ENCODE measurements around the gene PDZK1IP1. TPM values are rescaled to one million over a fixed set of nuclear protein-coding genes. Genes with fewer than 3 reads are reported as not detected.
"Not testable (repeated sequence)": the region's sequence is repeated elsewhere in the genome, so short reads cannot be mapped to it uniquely, and the experiment has no call there.

Gene PDZK1IP1
- total RNA-seq, 1 donor from 2014 or later = not detected

GRCh38 chr1:47224676-47225399 lies 35.0 kb upstream of the PDZK1IP1 start:
- intact Hi-C loops (cut with micrococcal nuclease) = loop anchor here (5.0 kb wide), 2 partner anchors 33 to 212 kb away; partner anchors contain the start of genes FOXD2 and PDZK1IP1

GRCh38 chr1:47223921-47224675 lies 34.3 kb upstream of the PDZK1IP1 start:
- intact Hi-C loops (cut with micrococcal nuclease) = no loop called here

GRCh38 chr1:47223174-47223920 lies 33.5 kb upstream of the PDZK1IP1 start:
- intact Hi-C loops (cut with micrococcal nuclease) = no loop called here

GRCh38 chr1:47222476-47222875 lies 32.6 kb upstream of the PDZK1IP1 start:
- intact Hi-C loops (cut with micrococcal nuclease) = no loop called here

DNA sequence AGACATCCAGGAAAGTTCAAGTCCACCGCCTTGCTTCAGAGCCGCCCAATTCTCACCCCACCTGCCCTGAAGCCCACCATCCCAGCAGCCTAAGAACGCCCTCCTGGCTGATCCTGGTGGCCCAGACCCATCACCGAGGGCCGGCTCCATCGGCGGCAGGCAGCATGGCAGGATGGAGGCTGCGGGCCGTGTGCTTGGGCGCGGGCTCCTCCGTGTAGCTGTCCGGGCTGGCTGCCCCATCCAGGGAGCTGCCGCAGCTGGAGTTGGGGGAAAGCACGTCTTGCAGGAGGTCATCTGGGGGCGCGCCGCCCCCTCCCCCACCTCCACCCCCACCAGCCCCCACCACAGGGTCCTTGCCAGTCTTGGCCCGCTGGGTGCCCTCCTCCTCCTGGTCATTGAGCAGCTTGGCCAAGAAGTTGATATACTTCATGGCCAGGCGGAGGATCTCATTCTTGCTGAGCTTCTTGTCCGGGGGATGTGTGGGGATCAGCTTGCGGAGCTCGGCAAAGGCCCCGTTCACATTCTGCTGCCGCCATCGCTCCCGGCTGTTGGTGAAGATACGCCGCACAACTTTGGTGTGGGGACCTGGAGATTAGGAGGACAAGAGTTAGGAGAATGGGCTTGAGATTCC lies 29.9 kb upstream of the PDZK1IP1 start:
- intact Hi-C loops (cut with micrococcal nuclease) = no loop called here

- intact Hi-C loops (cut with micrococcal nuclease) = no loop called here
Measured at GRCh38 chr1:47219001-47219400, 29.2 kb upstream of the PDZK1IP1 start.

- intact Hi-C loops (cut with micrococcal nuclease) = no loop called here
Measured at GRCh38 chr1:47216278-47217059, 26.6 kb upstream of the PDZK1IP1 start.

- intact Hi-C loops (cut with micrococcal nuclease) = no loop called here
Measured at GRCh38 chr1:47215713-47216112, 25.9 kb upstream of the PDZK1IP1 start.

GRCh38 chr1:47214549-47214948 lies 24.7 kb upstream of the PDZK1IP1 start:
- intact Hi-C loops (cut with micrococcal nuclease) = no loop called here

GRCh38 chr1:47213230-47213963 lies 23.6 kb upstream of the PDZK1IP1 start:
- intact Hi-C loops (cut with micrococcal nuclease) = no loop called here

DNA sequence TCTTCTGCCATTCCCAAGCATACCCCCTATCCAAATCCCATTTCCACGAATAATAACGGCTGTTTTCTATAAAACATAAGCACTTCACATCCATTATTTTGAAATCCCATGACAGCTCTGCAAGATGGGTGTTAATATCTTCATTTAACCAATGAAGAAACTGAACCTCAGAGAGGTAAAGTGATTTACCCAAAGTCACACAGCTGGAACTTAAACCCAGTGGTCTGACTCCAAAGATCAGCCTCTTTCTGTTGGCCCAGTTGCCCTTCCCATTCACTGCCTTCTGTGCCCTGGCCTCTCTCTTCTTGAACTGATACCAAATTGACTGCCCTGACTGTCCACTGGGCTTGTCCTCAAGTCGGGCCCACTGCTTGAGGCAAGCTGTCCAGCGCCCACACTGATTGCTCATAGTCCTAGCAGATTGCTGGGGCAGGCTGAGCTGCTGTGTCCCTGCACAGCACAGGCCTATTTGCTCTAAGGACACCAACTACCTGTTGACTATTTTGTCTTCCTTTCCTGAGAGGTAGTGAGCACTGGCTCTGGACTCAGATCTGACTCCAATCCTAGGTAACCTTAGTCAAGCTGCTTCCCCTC lies 22.9 kb upstream of the PDZK1IP1 start:
- intact Hi-C loops (cut with micrococcal nuclease) = no loop called here

- intact Hi-C loops (cut with micrococcal nuclease) = no loop called here
Measured at GRCh38 chr1:47211796-47212269, 22.0 kb upstream of the PDZK1IP1 start.

DNA sequence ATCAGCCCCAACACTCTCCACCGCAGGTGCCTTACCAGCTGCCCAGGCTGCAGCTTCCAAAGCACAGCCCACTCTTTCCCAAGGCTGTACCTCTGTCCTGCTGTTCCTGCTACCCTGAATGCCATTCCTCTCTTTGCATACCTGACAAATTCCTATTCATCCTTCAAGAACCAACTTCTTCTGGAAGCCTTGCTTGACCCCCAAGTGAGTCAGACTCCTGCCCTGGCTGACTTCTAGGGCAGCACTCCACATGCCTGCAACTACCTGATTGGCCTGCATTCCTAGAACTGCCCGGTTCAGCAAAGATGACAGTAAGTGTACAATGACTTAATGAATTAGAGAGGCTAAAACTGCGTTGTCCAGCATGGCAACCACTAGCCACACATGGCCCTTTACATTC lies 20.8 kb upstream of the PDZK1IP1 start:
- intact Hi-C loops (cut with micrococcal nuclease) = no loop called here

DNA sequence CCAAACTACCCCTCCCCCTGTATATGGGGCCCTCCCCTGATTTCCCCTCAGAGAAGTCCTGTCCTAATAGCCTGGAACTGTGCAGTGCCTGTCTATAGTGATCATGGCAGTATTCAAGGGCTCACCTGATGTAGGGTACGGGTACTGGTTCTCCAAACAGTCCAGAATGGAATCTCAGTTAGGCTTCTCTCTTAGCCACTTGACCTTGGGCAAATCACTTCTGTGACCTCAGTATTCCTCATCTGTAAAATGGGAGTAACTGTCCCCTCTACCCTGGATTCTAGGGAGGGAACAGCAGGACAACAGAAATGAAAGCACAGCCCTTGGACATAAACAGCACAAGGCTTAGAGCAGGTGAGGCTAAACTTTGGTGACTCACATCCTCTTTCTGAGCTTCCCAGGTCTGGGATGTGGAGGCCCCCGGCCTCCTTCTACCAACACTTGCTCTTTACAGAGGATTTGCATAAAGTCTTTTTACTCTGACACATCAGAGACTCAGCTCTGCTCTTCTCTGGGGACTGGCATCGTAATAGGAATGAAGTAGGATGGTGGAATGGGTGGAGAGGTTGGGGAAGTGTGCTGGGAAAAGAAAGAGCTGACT lies 20.0 kb upstream of the PDZK1IP1 start:
- intact Hi-C loops (cut with micrococcal nuclease) = no loop called here

GRCh38 chr1:47209091-47209490 lies 19.3 kb upstream of the PDZK1IP1 start:
- intact Hi-C loops (cut with micrococcal nuclease) = no loop called here

GRCh38 chr1:47208374-47208850 lies 18.6 kb upstream of the PDZK1IP1 start:
- intact Hi-C loops (cut with micrococcal nuclease) = no loop called here

DNA sequence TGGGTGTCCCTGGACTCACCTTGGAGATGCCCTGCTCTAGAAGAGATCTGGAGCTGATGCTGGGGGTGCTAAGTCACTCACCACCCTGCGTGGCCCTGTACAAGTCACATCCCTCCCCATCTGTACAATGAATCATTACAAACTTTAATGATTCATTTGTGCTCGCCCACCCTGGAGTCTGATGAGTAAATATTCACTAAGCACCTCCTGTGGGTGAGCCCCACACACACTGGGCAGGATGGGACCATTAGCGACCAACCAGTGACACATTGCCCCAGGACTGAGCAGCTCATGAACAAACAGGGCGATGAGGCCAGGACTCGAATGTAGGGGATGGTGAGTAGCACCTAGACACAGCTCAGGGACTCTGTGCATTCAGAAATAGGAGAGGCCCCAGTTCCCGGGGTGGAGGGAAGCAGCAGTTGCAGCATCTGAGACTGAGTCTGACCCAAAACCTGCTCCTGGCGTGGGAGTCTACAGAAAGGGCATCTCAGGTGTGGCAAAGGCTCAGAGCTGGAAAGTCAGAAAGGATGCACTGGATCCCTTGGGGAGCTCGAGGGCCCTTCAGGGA lies 18.1 kb upstream of the PDZK1IP1 start:
- intact Hi-C loops (cut with micrococcal nuclease) = no loop called here

- intact Hi-C loops (cut with micrococcal nuclease) = no loop called here
Measured at GRCh38 chr1:47205918-47206317, 16.1 kb upstream of the PDZK1IP1 start.

DNA sequence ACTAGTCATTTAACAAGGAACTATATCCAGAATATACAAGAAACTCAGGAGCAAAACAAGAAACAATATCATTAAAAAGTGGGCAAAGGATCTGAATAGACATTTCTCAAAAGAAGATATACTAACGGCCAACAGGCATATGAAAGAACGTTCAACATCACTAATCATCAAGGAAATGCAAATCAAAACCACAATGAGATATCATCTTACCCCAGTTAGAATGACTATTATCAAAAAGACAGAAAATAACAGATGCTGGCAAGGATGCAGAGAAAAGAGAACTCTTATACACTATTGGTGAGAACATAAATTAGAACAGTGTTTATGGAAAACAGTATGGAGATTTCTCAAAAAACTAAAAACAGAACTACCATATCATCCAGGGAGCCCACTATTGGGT lies 13.7 kb upstream of the PDZK1IP1 start:
- intact Hi-C loops (cut with micrococcal nuclease) = not testable (repeated sequence)
